GM23338 (cell line): Measurements from ENCODE around the gene JAG1. TPM values are rescaled to one million over a fixed set of nuclear protein-coding genes. Genes with fewer than 3 reads are reported as not detected.

ENCODE experiments used
- ATAC-seq: fragments of 200-7000 bp; cut with Tn5 transposase; 3 replicates; pipeline ENCODE4 v1.9.1; 2020
- DNase-seq: peaks from one replicate; pipeline ENCODE4 v3.0.0-alpha.2; 2015; ENCODE audit warnings: low spot score
- H2AFZ ChIP-seq: fragments of 200-600 bp; sonication (generic); 2 replicates; pipeline ENCODE4 v1.8.0; 2016; ENCODE audit warnings: antibody characterized with exemption, mild to moderate bottlenecking, moderate library complexity
- H3F3A ChIP-seq: fragments of 200-600 bp; sonication (generic); replicated peaks from 2 replicates; pipeline ENCODE4 v1.8.0; 2017; ENCODE audit warnings: antibody characterized with exemption, mixed run types, low read depth
- H3K27ac ChIP-seq: fragments of 200-600 bp; sonication (generic); 2 replicates; pipeline ENCODE4 v1.6.1; 2016; ENCODE audit warnings: low read depth
- H3K27me3 ChIP-seq: fragments of 200-600 bp; sonication (generic); 2 replicates; pipeline ENCODE4 v1.8.0; 2016; ENCODE audit warnings: mild to moderate bottlenecking, mixed run types, moderate library complexity; ENCODE audit not compliant: insufficient read depth
- H3K36me3 ChIP-seq: fragments of 200-600 bp; sonication (generic); 2 replicates; pipeline ENCODE4 v1.8.0; 2016; ENCODE audit warnings: mild to moderate bottlenecking; ENCODE audit not compliant: insufficient read depth
- H3K4me1 ChIP-seq: fragments of 200-600 bp; sonication (generic); 2 replicates; pipeline ENCODE4 v1.8.0; 2016; ENCODE audit warnings: mild to moderate bottlenecking, moderate library complexity; ENCODE audit not compliant: insufficient read depth
- H3K4me2 ChIP-seq: fragments of 200-600 bp; sonication (generic); 2 replicates; pipeline ENCODE4 v1.7.1; 2017; ENCODE audit warnings: mixed run types
- H3K4me3 ChIP-seq: fragments of 200-600 bp; sonication (generic); 2 replicates; pipeline ENCODE4 v1.6.1; 2016; ENCODE audit warnings: mixed run types
- H3K79me2 ChIP-seq: fragments of 200-600 bp; sonication (generic); replicated peaks from 2 replicates; pipeline ENCODE4 v1.8.0; 2017; ENCODE audit warnings: mild to moderate bottlenecking; ENCODE audit not compliant: insufficient read depth
- H3K9me2 ChIP-seq: fragments of 200-600 bp; sonication (generic); 2 replicates; pipeline ENCODE4 v1.8.0; 2017; ENCODE audit not compliant: insufficient read depth
- H4K20me1 ChIP-seq: fragments of 200-600 bp; sonication (generic); replicated peaks from 2 replicates; pipeline ENCODE4 v1.8.0; 2017; ENCODE audit warnings: mild to moderate bottlenecking; ENCODE audit not compliant: insufficient read depth
- H3K27ac Mint-ChIP-seq: 2 replicates; pipeline ENCODE4 v1.8.0; 2020; ENCODE audit warnings: inconsistent platforms, mild to moderate bottlenecking, moderate library complexity, mixed read lengths
- H3K27me3 Mint-ChIP-seq: 3 replicates; pipeline ENCODE4 v1.8.0; 2022; ENCODE audit warnings: low read depth, mild to moderate bottlenecking, moderate library complexity, mixed read lengths, inconsistent platforms; ENCODE audit not compliant: insufficient read depth, poor library complexity
- H3K36me3 Mint-ChIP-seq: 3 replicates; pipeline ENCODE4 v1.8.0; 2021; ENCODE audit warnings: low read depth, mild to moderate bottlenecking, inconsistent platforms, moderate library complexity, mixed read lengths
- H3K4me1 Mint-ChIP-seq: 3 replicates; pipeline ENCODE4 v1.8.0; 2020; ENCODE audit warnings: mild to moderate bottlenecking, inconsistent platforms, mixed read lengths
- H3K4me3 Mint-ChIP-seq: 3 replicates; pipeline ENCODE4 v1.8.0; 2021; ENCODE audit warnings: moderate library complexity, mild to moderate bottlenecking, inconsistent platforms, mixed read lengths
- H3K9me3 Mint-ChIP-seq: 3 replicates; pipeline ENCODE4 v1.8.0; 2020; ENCODE audit warnings: moderate library complexity, mild to moderate bottlenecking, inconsistent platforms, mixed read lengths
- CREB1 ChIP-seq: fragments of 250-450 bp; sonication (Bioruptor Pico); IDR thresholded peaks from 2 replicates; pipeline ENCODE4 v1.5.0; 2020; ENCODE audit warnings: low read depth, mild to moderate bottlenecking, moderate library complexity
- CTCF ChIP-seq, 2 experiments: fragments of 200-600 bp in 1 of 2; sonication (generic) in 1 of 2; conservative IDR thresholded peaks; 2 replicates each; pipeline versions ENCODE4 v1.5.1 to v1.6.1; 2016 to 2017; ENCODE audit warnings: antibody characterized with exemption in 2 of 2, low read depth in 2 of 2, mild to moderate bottlenecking in 2 of 2, moderate library complexity in 1 of 2
- EZH2 ChIP-seq: fragments of 200-600 bp; sonication (generic); IDR thresholded peaks from one replicate; pipeline ENCODE4 v1.8.0; 2017; ENCODE audit warnings: antibody characterized with exemption, mild to moderate bottlenecking, low read depth; ENCODE audit not compliant: unreplicated experiment
- EZH2phosphoT487 ChIP-seq: fragments of 200-600 bp; sonication (generic); IDR thresholded peaks from one replicate; pipeline ENCODE4 v1.8.1; 2018; ENCODE audit warnings: antibody characterized with exemption; ENCODE audit not compliant: unreplicated experiment
- JUNB ChIP-seq: IDR thresholded peaks from one replicate; pipeline ENCODE4 v1.6.1; 2016; ENCODE audit warnings: antibody characterized with exemption; ENCODE audit not compliant: unreplicated experiment
- NANOG ChIP-seq: IDR thresholded peaks from 2 replicates; pipeline ENCODE4 v1.6.1; 2016; ENCODE audit warnings: antibody characterized with exemption, borderline replicate concordance
- POLR2AphosphoS5 ChIP-seq: IDR thresholded peaks from 2 replicates; pipeline ENCODE4 v1.6.1; 2016; ENCODE audit warnings: antibody characterized with exemption, low read depth
- STAT1 ChIP-seq: IDR thresholded peaks from one replicate; pipeline ENCODE4 v1.6.1; 2016; ENCODE audit warnings: antibody characterized with exemption; ENCODE audit not compliant: unreplicated experiment
- ZNF114 ChIP-seq: fragments of 250-450 bp; sonication (Bioruptor Pico); IDR thresholded peaks from 2 replicates; pipeline ENCODE4 v1.5.0; 2020; ENCODE audit warnings: mild to moderate bottlenecking, moderate library complexity
- ZNF331 ChIP-seq: fragments of 250-450 bp; sonication (Bioruptor Pico); IDR thresholded peaks from 2 replicates; pipeline ENCODE4 v1.5.0; 2020; ENCODE audit warnings: low read depth, mild to moderate bottlenecking, moderate library complexity
- ZNF462 ChIP-seq: fragments of 250-450 bp; sonication (Bioruptor Pico); IDR thresholded peaks from 2 replicates; pipeline ENCODE4 v1.5.0; 2020; ENCODE audit warnings: mild to moderate bottlenecking, moderate library complexity
- polyA plus RNA-seq: library from polyadenylated mRNA; unstranded; fragments of >200 nt; fragmentation: Nextera tagmentation; extraction: Ambion mirVana; gene quantifications from 2 replicates; pipeline ENCODE4 v1.2.1, GENCODE V29; 2016
- total RNA-seq: library from RNA; depleted of rRNA; stranded (reverse); fragments of >200 nt; shearing (Covaris generic); gene quantifications from 2 replicates; pipeline ENCODE4 v1.2.3, GENCODE V29; 2014
- TF ChIP-seq, protein P1 (sequence below): IDR thresholded peaks from one replicate; pipeline ENCODE4 v1.6.1; 2018; ENCODE audit warnings: antibody characterized with exemption; ENCODE audit not compliant: unreplicated experiment
- TF ChIP-seq, protein P2 (sequence below): IDR thresholded peaks from 2 replicates; pipeline ENCODE4 v1.6.1; 2016; ENCODE audit warnings: antibody characterized with exemption

The JAG1 gene
- total and polyA plus RNA-seq, 2 experiments from 2014 or later: 9.7 to 46.5 TPM

GRCh38 chr20:10616212-10616611 lies 57.6 kb downstream of the JAG1 start:
- TF ChIP-seq JUNB (no peak), ZNF114 (CRISPR knock-in tag) (no peak), CREB1 (CRISPR knock-in tag) (no peak), CTCF (conservative IDR thresholded peaks at IDR 0.05; ENCODE audit: low read depth in 2 of 2) (no peak), ZNF462 (CRISPR knock-in tag) (no peak), ZNF331 (no peak), POLR2AphosphoS5 (no peak), NANOG (no peak), STAT1 (no peak), EZH2 (no peak), EZH2phosphoT487 (no peak)
- TF ChIP-seq, protein P1, sequence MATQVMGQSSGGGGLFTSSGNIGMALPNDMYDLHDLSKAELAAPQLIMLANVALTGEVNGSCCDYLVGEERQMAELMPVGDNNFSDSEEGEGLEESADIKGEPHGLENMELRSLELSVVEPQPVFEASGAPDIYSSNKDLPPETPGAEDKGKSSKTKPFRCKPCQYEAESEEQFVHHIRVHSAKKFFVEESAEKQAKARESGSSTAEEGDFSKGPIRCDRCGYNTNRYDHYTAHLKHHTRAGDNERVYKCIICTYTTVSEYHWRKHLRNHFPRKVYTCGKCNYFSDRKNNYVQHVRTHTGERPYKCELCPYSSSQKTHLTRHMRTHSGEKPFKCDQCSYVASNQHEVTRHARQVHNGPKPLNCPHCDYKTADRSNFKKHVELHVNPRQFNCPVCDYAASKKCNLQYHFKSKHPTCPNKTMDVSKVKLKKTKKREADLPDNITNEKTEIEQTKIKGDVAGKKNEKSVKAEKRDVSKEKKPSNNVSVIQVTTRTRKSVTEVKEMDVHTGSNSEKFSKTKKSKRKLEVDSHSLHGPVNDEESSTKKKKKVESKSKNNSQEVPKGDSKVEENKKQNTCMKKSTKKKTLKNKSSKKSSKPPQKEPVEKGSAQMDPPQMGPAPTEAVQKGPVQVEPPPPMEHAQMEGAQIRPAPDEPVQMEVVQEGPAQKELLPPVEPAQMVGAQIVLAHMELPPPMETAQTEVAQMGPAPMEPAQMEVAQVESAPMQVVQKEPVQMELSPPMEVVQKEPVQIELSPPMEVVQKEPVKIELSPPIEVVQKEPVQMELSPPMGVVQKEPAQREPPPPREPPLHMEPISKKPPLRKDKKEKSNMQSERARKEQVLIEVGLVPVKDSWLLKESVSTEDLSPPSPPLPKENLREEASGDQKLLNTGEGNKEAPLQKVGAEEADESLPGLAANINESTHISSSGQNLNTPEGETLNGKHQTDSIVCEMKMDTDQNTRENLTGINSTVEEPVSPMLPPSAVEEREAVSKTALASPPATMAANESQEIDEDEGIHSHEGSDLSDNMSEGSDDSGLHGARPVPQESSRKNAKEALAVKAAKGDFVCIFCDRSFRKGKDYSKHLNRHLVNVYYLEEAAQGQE: no peak
- TF ChIP-seq, protein P2, sequence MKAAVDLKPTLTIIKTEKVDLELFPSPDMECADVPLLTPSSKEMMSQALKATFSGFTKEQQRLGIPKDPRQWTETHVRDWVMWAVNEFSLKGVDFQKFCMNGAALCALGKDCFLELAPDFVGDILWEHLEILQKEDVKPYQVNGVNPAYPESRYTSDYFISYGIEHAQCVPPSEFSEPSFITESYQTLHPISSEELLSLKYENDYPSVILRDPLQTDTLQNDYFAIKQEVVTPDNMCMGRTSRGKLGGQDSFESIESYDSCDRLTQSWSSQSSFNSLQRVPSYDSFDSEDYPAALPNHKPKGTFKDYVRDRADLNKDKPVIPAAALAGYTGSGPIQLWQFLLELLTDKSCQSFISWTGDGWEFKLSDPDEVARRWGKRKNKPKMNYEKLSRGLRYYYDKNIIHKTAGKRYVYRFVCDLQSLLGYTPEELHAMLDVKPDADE: no peak
- no peaks in the 10 kb centered on the region for H3K9me3 Mint-ChIP-seq
- no peak overlapping the region for H3K27ac Mint-ChIP-seq
- H3K36me3 ChIP-seq: no peaks in the 10 kb centered on the region
- no peak for DNase-seq
- H3K4me1 Mint-ChIP-seq: peaks cover 31% of the 10 kb centered on the region
- peaks cover 21% of the 10 kb centered on the region for H3K4me1 ChIP-seq
- peaks cover 2% of the 10 kb centered on the region for H3K27me3 Mint-ChIP-seq
- H3K4me2 ChIP-seq: no peak overlapping the region
- H3F3A ChIP-seq: no peaks in the 10 kb centered on the region
- no peak overlapping the region for H3K27ac ChIP-seq
- no peaks in the 10 kb centered on the region for H3K79me2 ChIP-seq
- H3K9me2 ChIP-seq: peaks cover 7% of the 10 kb centered on the region; the same call in 1 of the 2 replicates
- no peak for ATAC-seq
- no peaks in the 10 kb centered on the region; the same call in 1 of the 2 replicates for H4K20me1 ChIP-seq
- H3K27me3 ChIP-seq: peaks cover 10% of the 10 kb centered on the region; the same call in 1 of the 2 replicates
- no peak overlapping the region for H3K4me3 Mint-ChIP-seq
- H3K36me3 Mint-ChIP-seq: peaks cover 4% of the 10 kb centered on the region; the same call in 2 of the 3 replicates
- H3K4me3 ChIP-seq: no peak overlapping the region
- no peak overlapping the region for H2AFZ ChIP-seq
